Large intestine (tissue), 12 donors: ENCODE data around the gene OR4S2. TPM values are rescaled to one million over a fixed set of nuclear protein-coding genes. Genes with fewer than 3 reads are reported as not detected.

Source experiments
- DNase-seq, 2 donors: peaks; one replicate each; pipeline versions ENCODE4 v3.0.0 to v3.0.0-alpha.2; 2013
- H3K27ac ChIP-seq: one replicate; pipeline ENCODE4 v1.5.1; 2013; ENCODE audit warnings: low read length
- H3K27me3 ChIP-seq: 2 replicates; pipeline ENCODE4 v1.6.1; 2013; ENCODE audit warnings: low read length; ENCODE audit not compliant: control insufficient read depth, insufficient read depth
- H3K36me3 ChIP-seq: 2 replicates; pipeline ENCODE4 v1.6.1; 2013; ENCODE audit warnings: low read length; ENCODE audit not compliant: control insufficient read depth, insufficient read depth
- H3K4me1 ChIP-seq: one replicate; pipeline ENCODE4 v1.6.1; 2013; ENCODE audit warnings: low read length; ENCODE audit not compliant: control insufficient read depth, insufficient read depth
- H3K4me3 ChIP-seq: one replicate; pipeline ENCODE4 v1.5.1; 2013; ENCODE audit warnings: low read length
- H3K9me3 ChIP-seq: one replicate; pipeline ENCODE4 v1.6.1; 2013; ENCODE audit warnings: mild to moderate bottlenecking, low read depth, low read length, moderate library complexity; ENCODE audit not compliant: control insufficient read depth
- whole genome bisulfite sequencing: methylation state at CpG from one replicate; pipeline ENCODE4 v1.1.5; 2013; ENCODE audit warnings: low lambda C conversion rate; ENCODE audit not compliant: insufficient coverage; 5-methylcytosine and 5-hydroxymethylcytosine counted together
- long read RNA-seq, 11 donors: transcript quantifications; one replicate each; lab custom pipeline, GENCODE V29; 2026
- polyA plus RNA-seq: library from polyadenylated mRNA; unstranded; fragments of 120-200 nt; gene quantifications from one replicate; pipeline ENCODE4 v1.2.1, GENCODE V29; 2013

The OR4S2 gene, protein sequence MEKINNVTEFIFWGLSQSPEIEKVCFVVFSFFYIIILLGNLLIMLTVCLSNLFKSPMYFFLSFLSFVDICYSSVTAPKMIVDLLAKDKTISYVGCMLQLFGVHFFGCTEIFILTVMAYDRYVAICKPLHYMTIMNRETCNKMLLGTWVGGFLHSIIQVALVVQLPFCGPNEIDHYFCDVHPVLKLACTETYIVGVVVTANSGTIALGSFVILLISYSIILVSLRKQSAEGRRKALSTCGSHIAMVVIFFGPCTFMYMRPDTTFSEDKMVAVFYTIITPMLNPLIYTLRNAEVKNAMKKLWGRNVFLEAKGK
- polyA plus RNA-seq, result not detected
- long read RNA-seq, donor 1, result 0 reads
- long read RNA-seq, donor 2, result 0 reads
- long read RNA-seq, donor 3, result 0 reads
- long read RNA-seq, donor 4, result 0 reads
- long read RNA-seq, donor 5, result 0 reads
- long read RNA-seq, donor 6, result 0 reads
- long read RNA-seq, donor 7, result 0 reads
- long read RNA-seq, donor 8, result 0 reads
- long read RNA-seq, donor 9, result 0 reads
- long read RNA-seq, donor 10, result 0 reads
- long read RNA-seq, donor 11, result 0 reads

DNA sequence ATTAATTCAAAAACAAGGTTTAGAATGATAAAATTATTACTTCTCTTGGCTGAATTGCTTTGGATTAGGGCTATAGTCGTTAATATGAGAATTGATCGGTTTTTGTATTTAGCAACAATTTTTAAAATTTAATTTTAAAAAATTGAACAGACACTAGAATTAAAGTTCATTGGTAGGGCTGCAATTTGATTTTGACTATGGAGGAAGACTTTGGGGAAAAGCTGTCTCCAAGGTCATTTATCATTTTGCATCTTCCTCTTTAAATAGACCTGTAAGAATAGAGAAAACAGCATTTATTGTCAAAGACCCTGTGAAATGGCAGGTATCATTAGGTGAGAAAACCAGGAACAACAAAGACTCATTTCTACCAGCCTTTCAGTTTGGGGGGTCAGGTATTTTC, at the start of gene OR4S2:
TSS of gene OR4S2 (plus strand) at position 301 of the 400 bp plus-strand sequence. CDS start 2,577 bp downstream, outside the sequence.
- no peak for DNase-seq
- no CpG with 5 or more reads among the region's 2 CpGs for WGBS
- Histone ChIP-seq H3K4me1 (no peaks in the 10 kb centered on the region), H3K27me3 (no peaks in the 10 kb centered on the region), H3K27ac (no peak within 1 kb of the TSS), H3K4me3 (no peak within 1 kb of the TSS), H3K36me3 (no peaks in the 10 kb centered on the region), H3K9me3 (no peaks in the 10 kb centered on the region)

DNA sequence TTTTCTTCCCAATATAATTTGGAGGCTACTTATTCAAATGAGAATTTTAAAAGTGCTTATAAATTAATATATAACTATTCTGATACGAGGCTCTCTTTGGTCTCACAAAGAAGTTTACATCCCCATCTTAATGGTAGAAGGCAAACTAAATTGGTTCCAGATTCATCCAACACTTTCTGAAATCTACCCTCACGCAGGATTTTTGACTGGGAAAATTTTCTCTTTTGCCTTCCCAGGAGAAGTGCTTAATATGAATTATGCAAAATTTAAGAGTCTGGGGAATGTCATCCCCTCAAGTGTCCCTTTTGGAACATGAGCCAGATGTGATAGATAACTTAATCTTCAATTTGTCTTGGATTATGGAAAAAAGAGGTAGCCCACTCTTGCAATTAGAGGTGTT, 40.6 kb upstream of the OR4S2 start, which contains the start of gene OR4C11:
TSS of gene OR4C11 (minus strand) at position 101 of the 400 bp plus-strand sequence. CDS start 3,272 bp downstream, outside the sequence.
- WGBS, result no CpG with 5 or more reads among the region's 2 CpGs
- no peak within 1 kb of the TSS for H3K4me3 ChIP-seq
- no peaks in the 10 kb centered on the region for H3K27me3 ChIP-seq
- no peak within 1 kb of the TSS for H3K27ac ChIP-seq
- H3K36me3 ChIP-seq, result no peaks in the 10 kb centered on the region
- no peak for DNase-seq
- H3K9me3 ChIP-seq, result no peaks in the 10 kb centered on the region
- H3K4me1 ChIP-seq, result no peaks in the 10 kb centered on the region

DNA sequence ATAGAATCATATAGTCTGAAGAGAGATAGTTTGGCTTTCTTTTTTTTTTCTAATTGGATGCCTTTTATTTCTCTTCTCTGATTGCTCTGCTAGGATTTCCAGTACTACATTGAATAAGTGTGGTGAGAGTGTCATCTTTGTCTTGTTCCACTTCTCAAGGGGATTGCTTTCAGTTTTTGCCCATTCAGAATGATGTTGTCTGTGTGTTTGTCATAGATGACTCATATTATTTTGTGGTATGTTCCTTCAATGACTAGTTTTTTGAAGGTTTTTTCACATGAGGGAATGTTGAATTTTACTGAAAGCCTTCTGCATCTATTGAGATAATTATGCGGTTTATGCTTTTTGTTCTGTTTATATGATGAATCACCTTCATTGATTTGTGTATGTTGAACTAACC, 23.6 kb upstream of the OR4S2 start:
- Histone ChIP-seq H3K27me3 (no peaks in the 10 kb centered on the region), H3K9me3 (no peaks in the 10 kb centered on the region), H3K36me3 (no peaks in the 10 kb centered on the region), H3K4me1 (no peaks in the 10 kb centered on the region), H3K4me3 (no peak overlapping the region), H3K27ac (no peak overlapping the region)
- no peak for DNase-seq
- WGBS, result no CpG with 5 or more reads among the region's 1 CpG

DNA sequence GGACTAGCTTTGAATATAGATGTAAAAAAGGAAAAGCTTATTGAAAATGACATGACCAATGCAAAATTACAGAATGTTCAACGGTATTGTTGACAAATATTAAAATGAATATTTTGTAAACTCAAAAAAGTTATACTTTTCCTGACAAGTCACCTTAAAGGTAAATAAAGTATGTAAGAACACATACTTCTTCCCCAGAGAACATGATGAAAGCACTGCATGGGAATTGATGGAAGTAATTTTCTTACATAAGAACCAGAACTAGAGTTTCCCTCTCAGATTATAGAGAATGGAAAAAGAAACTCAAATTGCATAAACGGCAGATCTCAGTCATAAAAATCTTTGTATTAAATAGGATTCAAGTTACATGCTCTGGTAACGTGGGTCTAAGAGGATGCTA, 13.3 kb upstream of the OR4S2 start, which contains the start of gene OR4P4:
TSS of gene OR4P4 (plus strand) at position 301 of the 400 bp plus-strand sequence.
- Histone ChIP-seq H3K9me3 (no peaks in the 10 kb centered on the region), H3K4me3 (no peak within 1 kb of the TSS), H3K36me3 (no peaks in the 10 kb centered on the region), H3K4me1 (no peaks in the 10 kb centered on the region), H3K27me3 (no peaks in the 10 kb centered on the region), H3K27ac (no peak within 1 kb of the TSS)
- no peak for DNase-seq
- WGBS, result no CpG with 5 or more reads among the region's 3 CpGs

DNA sequence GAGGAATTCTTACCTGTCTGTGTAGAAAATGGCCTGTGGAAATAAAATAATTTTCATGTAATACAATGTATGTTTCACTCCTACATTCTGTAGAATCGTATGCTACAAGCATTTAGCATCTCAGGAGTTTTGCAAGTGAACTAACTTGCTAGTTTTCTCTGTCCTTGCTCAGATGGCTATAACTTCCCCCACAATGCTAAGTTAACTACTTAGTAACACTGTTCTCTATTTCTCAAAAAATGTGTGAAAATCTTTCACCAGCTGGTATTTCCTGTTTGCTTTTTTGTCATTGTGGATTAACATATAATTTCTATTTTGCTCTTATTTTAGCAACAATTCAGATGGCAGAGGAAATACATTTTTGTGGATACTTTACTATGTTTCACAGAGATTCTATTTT, 4.4 kb downstream of the OR4S2 start:
- H3K4me3 ChIP-seq, result no peak overlapping the region
- WGBS, result no CpG with 5 or more reads among the region's 1 CpG
- no peaks in the 10 kb centered on the region for H3K36me3 ChIP-seq
- H3K4me1 ChIP-seq, result no peaks in the 10 kb centered on the region
- no peaks in the 10 kb centered on the region for H3K27me3 ChIP-seq
- H3K9me3 ChIP-seq, result no peaks in the 10 kb centered on the region
- no peak overlapping the region for H3K27ac ChIP-seq
- DNase-seq, result no peak

DNA sequence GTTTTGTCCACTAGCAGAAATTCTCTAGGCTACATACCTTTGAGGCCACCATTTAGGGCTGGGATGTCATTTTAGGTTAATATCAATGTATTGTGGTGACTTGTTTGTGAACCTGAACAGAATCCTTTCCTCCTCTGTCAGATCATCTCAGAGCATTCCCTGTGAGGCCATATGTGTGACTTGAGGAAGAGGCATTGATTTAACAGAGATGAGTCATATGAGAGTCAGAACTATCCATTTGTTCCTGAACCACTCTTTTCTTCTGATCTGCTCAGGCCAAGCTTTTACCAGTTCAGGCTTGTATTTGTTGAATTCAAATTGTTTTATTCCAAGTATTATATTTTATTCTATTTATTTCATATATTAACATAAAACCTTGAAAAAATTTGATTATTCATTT, 7.0 kb downstream of the OR4S2 start:
- no peaks in the 10 kb centered on the region for H3K27me3 ChIP-seq
- no peaks in the 10 kb centered on the region for H3K4me1 ChIP-seq
- H3K27ac ChIP-seq, result no peak overlapping the region
- no peaks in the 10 kb centered on the region for H3K9me3 ChIP-seq
- no peak for DNase-seq
- no peak overlapping the region for H3K4me3 ChIP-seq
- H3K36me3 ChIP-seq, result no peaks in the 10 kb centered on the region

DNA sequence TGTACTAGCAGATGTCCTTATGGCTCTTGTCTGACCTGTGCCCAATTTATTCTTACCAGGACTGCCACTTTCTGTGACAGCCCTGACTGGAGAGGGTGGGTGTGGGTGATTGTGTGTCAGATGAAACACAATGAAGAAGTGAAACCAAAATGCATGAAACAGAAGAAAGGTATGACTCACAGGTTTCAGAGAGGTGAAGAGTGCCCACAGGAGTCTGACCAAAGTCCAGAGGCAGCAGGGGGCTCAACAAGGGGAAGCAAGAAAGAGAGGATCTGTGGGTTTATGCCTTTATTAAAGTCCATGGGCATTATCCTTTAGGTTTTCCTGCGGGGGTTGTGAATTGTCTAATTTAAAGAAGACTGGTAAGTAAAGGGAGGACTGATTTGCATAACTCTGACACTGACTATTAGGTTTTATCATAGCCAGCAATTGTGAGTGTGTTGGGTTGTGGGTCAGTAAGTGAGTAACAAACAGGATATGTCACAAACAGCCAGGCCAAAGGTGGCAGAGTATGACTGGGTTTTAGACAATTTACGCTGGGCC, 10.0 kb downstream of the OR4S2 start:
- Histone ChIP-seq H3K9me3 (no peaks in the 10 kb centered on the region), H3K27ac (no peak overlapping the region), H3K4me3 (no peak overlapping the region), H3K27me3 (no peaks in the 10 kb centered on the region), H3K4me1 (no peaks in the 10 kb centered on the region), H3K36me3 (no peaks in the 10 kb centered on the region)
- no CpG with 5 or more reads among the region's 2 CpGs for WGBS
- no peak for DNase-seq

DNA sequence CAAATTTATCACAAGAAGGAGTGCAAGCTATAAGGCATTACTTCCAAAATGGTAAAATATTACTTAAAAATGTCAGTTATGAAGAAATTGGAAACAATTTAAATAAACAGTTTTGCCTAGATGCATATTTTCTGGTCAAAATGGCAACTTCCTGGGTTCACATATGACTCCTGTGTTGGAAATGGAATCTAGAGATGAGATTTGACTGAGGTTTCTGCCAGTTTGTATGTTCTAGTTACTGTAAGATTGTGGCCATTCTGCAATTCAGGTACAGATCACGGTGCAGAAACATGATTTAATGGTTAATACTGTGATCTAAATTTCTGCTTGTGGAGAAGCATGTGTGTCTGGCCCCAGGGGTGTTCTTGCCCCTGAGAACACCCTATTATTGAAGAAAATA, 10.5 kb downstream of the OR4S2 start:
- Histone ChIP-seq H3K27me3 (no peaks in the 10 kb centered on the region), H3K4me1 (no peaks in the 10 kb centered on the region), H3K36me3 (no peaks in the 10 kb centered on the region), H3K27ac (no peak overlapping the region), H3K9me3 (no peaks in the 10 kb centered on the region), H3K4me3 (no peak overlapping the region)
- WGBS, result no CpG with 5 or more reads among the region's 1 CpG
- no peak for DNase-seq

DNA sequence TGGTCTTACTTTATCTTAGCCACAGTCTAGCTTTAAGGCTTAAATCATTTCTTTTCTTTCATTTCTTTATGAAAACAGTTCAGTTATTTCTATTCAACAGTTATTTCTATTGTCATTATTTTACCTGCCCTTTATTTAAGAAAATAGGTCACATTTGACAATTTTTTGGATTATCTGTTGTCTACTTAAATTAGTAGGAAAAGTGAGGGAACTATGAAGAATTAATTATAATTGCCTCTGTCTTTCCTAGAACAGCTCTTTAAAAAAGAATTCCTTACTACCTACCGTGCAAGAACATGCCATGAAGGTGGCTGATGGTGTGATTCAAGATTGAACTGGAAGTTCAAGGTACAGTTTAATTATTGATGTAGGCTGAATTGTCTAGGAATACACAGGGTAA, 13.8 kb downstream of the OR4S2 start, which contains the start of gene OR4C6:
TSS of gene OR4C6 (plus strand) at position 301 of the 400 bp plus-strand sequence. CDS start 2,966 bp downstream, outside the sequence.
- no peak within 1 kb of the TSS for H3K4me3 ChIP-seq
- no peak within 1 kb of the TSS for H3K27ac ChIP-seq
- H3K27me3 ChIP-seq, result no peaks in the 10 kb centered on the region
- no peaks in the 10 kb centered on the region for H3K4me1 ChIP-seq
- WGBS, result no CpG with 5 or more reads among the region's 1 CpG
- no peaks in the 10 kb centered on the region for H3K36me3 ChIP-seq
- H3K9me3 ChIP-seq, result no peaks in the 10 kb centered on the region
- DNase-seq, result no peak

DNA sequence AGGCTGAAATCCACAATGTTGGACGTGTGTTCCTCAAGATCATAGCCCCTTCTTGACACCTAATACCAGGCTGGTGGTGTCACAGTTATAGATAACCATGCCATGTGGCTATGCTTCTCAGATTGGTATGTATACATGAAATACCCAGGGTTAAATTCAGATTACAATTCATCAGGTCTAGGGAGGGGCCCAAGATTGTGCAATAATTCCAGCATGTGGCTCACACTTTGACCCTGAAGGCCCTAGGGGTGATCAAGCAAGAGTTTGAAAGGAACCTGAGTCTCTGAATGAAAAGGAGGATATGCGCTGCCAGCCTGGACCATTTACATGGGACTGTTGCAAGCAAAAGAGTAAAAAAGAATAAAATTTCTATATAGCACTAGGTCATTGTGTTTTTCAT, 21.2 kb downstream of the OR4S2 start:
- no peaks in the 10 kb centered on the region for H3K27me3 ChIP-seq
- no peak overlapping the region for H3K27ac ChIP-seq
- DNase-seq, result no peak
- no peaks in the 10 kb centered on the region for H3K36me3 ChIP-seq
- no peaks in the 10 kb centered on the region for H3K4me1 ChIP-seq
- no CpG with 5 or more reads among the region's 2 CpGs for WGBS
- no peak overlapping the region for H3K4me3 ChIP-seq
- H3K9me3 ChIP-seq, result no peaks in the 10 kb centered on the region
